Measurements from ENCODE around the gene CD48. TPM values are rescaled to one million over a fixed set of nuclear protein-coding genes. Genes with fewer than 3 reads are reported as not detected.
"Not testable (repeated sequence)": the region's sequence is repeated elsewhere in the genome, so short reads cannot be mapped to it uniquely, and the experiment has no call there.

The CD48 gene
- total RNA-seq, 2 donors from 2014 or later = 434 to 816 TPM

GRCh38 chr1:160658162-160658813 is 53.3 kb downstream of the CD48 start:
- Mint-ChIP-seq H3K27ac (peak overlapping the region; percentile 5 to 66), H3K4me3 (no peak overlapping the region), H3K36me3 (peaks cover 41% of the 10 kb centered on the region), H3K27me3 (no peaks in the 10 kb centered on the region), H3K9me3 (peaks cover 7% of the 10 kb centered on the region), H3K4me1 (ENCODE audit: low read depth in 2 of 2) (peaks cover 43 to 57% of the 10 kb centered on the region in 2 donors)
- ATAC-seq (peak in 1 of 2 donors; percentile 52), DNase-seq (ENCODE audit: low spot score) (no peak)

GRCh38 chr1:160657250-160657781 is 54.3 kb downstream of the CD48 start:
- H3K4me3 Mint-ChIP-seq = no peak overlapping the region
- no peak for ATAC-seq
- DNase-seq (ENCODE audit: low spot score) = no peak
- H3K4me1 Mint-ChIP-seq (ENCODE audit: low read depth in 2 of 2) = peaks cover 36 to 53% of the 10 kb centered on the region in 2 donors
- H3K9me3 Mint-ChIP-seq = peaks cover 7% of the 10 kb centered on the region
- H3K36me3 Mint-ChIP-seq = peaks cover 32% of the 10 kb centered on the region
- H3K27me3 Mint-ChIP-seq = no peaks in the 10 kb centered on the region
- peak overlapping the region; percentile 12 to 66 for H3K27ac Mint-ChIP-seq

- Mint-ChIP-seq H3K4me3 (peak overlapping the region; percentile 3), H3K4me1 (ENCODE audit: low read depth in 2 of 2) (peaks cover 33 to 49% of the 10 kb centered on the region in 2 donors)
- ATAC-seq = peak in 1 of 2 donors; percentile 36
These were observed 54.9 kb downstream of the CD48 start for GRCh38 chr1:160656737-160657136.

GRCh38 chr1:160653620-160654016 is 58.0 kb downstream of the CD48 start:
- H3K4me1 Mint-ChIP-seq (ENCODE audit: low read depth in 2 of 2) = peaks cover 26 to 38% of the 10 kb centered on the region in 2 donors
- H3K9me3 Mint-ChIP-seq = no peaks in the 10 kb centered on the region
- no peaks in the 10 kb centered on the region for H3K36me3 Mint-ChIP-seq
- H3K4me3 Mint-ChIP-seq = no peak overlapping the region
- ATAC-seq (no peak), DNase-seq (ENCODE audit: low spot score) (no peak)
- peak overlapping the region; percentile 20 to 78 for H3K27ac Mint-ChIP-seq
- H3K27me3 Mint-ChIP-seq = no peaks in the 10 kb centered on the region

More at GRCh38 chr1:160656737-160657136, 54.9 kb downstream of the CD48 start:
- Mint-ChIP-seq H3K27me3 (no peaks in the 10 kb centered on the region), H3K9me3 (peaks cover 5% of the 10 kb centered on the region), H3K27ac (peak overlapping the region; percentile 12 to 66), H3K36me3 (peaks cover 26% of the 10 kb centered on the region)
- DNase-seq (ENCODE audit: low spot score) = no peak

GRCh38 chr1:160652924-160653619 is 58.5 kb downstream of the CD48 start:
- DNase-seq (ENCODE audit: low spot score) = no peak
- Mint-ChIP-seq H3K4me3 (no peak overlapping the region), H3K27ac (peak overlapping the region; percentile 20 to 78), H3K27me3 (no peaks in the 10 kb centered on the region), H3K4me1 (ENCODE audit: low read depth in 2 of 2) (peaks cover 27 to 40% of the 10 kb centered on the region in 2 donors), H3K9me3 (no peaks in the 10 kb centered on the region), H3K36me3 (no peaks in the 10 kb centered on the region)
- ATAC-seq = no peak

- Mint-ChIP-seq H3K4me1 (ENCODE audit: low read depth in 2 of 2) (peaks cover 35 to 45% of the 10 kb centered on the region in 2 donors), H3K27ac (peak overlapping the region in 1 of 2 donors; percentile 11)
- not testable (repeated sequence) for ATAC-seq; H3K27me3 Mint-ChIP-seq; H3K9me3 Mint-ChIP-seq; H3K4me3 Mint-ChIP-seq; H3K36me3 Mint-ChIP-seq; DNase-seq (ENCODE audit: low spot score)
These were observed 59.5 kb downstream of the CD48 start for GRCh38 chr1:160652065-160652641.

- peaks cover 36 to 42% of the 10 kb centered on the region in 2 donors for H3K4me1 Mint-ChIP-seq (ENCODE audit: low read depth in 2 of 2)
- no peaks in the 10 kb centered on the region for H3K9me3 Mint-ChIP-seq
- no peak for ATAC-seq
- H3K36me3 Mint-ChIP-seq = no peaks in the 10 kb centered on the region
- H3K27ac Mint-ChIP-seq = peak overlapping the region in 1 of 2 donors; percentile 11
- no peaks in the 10 kb centered on the region for H3K27me3 Mint-ChIP-seq
- H3K4me3 Mint-ChIP-seq = no peak overlapping the region
- no peak for DNase-seq (ENCODE audit: low spot score)
These were observed 60.1 kb downstream of the CD48 start for GRCh38 chr1:160651433-160652064.

- Mint-ChIP-seq H3K27me3 (no peaks in the 10 kb centered on the region), H3K27ac (peak overlapping the region; percentile 78 to 95), H3K4me3 (peak overlapping the region; percentile 87), H3K9me3 (no peaks in the 10 kb centered on the region), H3K36me3 (peaks cover 6% of the 10 kb centered on the region), H3K4me1 (ENCODE audit: low read depth in 2 of 2) (peaks cover 47 to 54% of the 10 kb centered on the region in 2 donors)
- DNase-seq (ENCODE audit: low spot score) (no peak), ATAC-seq (peak; percentile 39 to 40)
These were observed 64.3 kb downstream of the CD48 start for GRCh38 chr1:160647329-160647720.

- H3K9me3 Mint-ChIP-seq = no peaks in the 10 kb centered on the region
- peak within 1 kb of the TSS; percentile 78 to 95 for H3K27ac Mint-ChIP-seq
- DNase-seq (ENCODE audit: low spot score) = no peak
- peak; percentile 59 to 67 for ATAC-seq
- no peaks in the 10 kb centered on the region for H3K27me3 Mint-ChIP-seq
- peaks cover 6% of the 10 kb centered on the region for H3K36me3 Mint-ChIP-seq
- H3K4me1 Mint-ChIP-seq (ENCODE audit: low read depth in 2 of 2) = peaks cover 51 to 56% of the 10 kb centered on the region in 2 donors
- peak within 1 kb of the TSS; percentile 87 for H3K4me3 Mint-ChIP-seq
These were observed 64.8 kb downstream of the CD48 start, which contains the start of gene SLAMF1 for GRCh38 chr1:160646711-160647328. Gene SLAMF1 (minus strand): TSS chr1:160647044. CDS start chr1:160646945, 99 bp downstream.

- Mint-ChIP-seq H3K4me1 (ENCODE audit: low read depth in 2 of 2) (peaks cover 53 to 55% of the 10 kb centered on the region in 2 donors), H3K9me3 (no peaks in the 10 kb centered on the region), H3K4me3 (peak overlapping the region; percentile 87), H3K27me3 (no peaks in the 10 kb centered on the region), H3K36me3 (peaks cover 6% of the 10 kb centered on the region), H3K27ac (peak overlapping the region; percentile 78 to 95)
- no peak for ATAC-seq
- DNase-seq (ENCODE audit: low spot score) = no peak
These were observed 65.4 kb downstream of the CD48 start for GRCh38 chr1:160646180-160646579.

- ATAC-seq = no peak
- peaks cover 11% of the 10 kb centered on the region for H3K36me3 Mint-ChIP-seq
These were observed 66.1 kb downstream of the CD48 start for GRCh38 chr1:160645386-160646130.

GRCh38 chr1:160644399-160644798 is 67.2 kb downstream of the CD48 start:
- Mint-ChIP-seq H3K4me1 (ENCODE audit: low read depth in 2 of 2) (peaks cover 62 to 65% of the 10 kb centered on the region in 2 donors), H3K36me3 (peaks cover 19% of the 10 kb centered on the region), H3K27ac (peak overlapping the region; percentile 83 to 95), H3K9me3 (peaks cover 5% of the 10 kb centered on the region), H3K4me3 (peak overlapping the region; percentile 87), H3K27me3 (no peaks in the 10 kb centered on the region)
- DNase-seq (ENCODE audit: low spot score) (no peak), ATAC-seq (no peak)

More at GRCh38 chr1:160645386-160646130, 66.1 kb downstream of the CD48 start:
- H3K27ac Mint-ChIP-seq = peak overlapping the region; percentile 83 to 95
- peaks cover 53 to 55% of the 10 kb centered on the region in 2 donors for H3K4me1 Mint-ChIP-seq (ENCODE audit: low read depth in 2 of 2)
- no peaks in the 10 kb centered on the region for H3K27me3 Mint-ChIP-seq
- no peaks in the 10 kb centered on the region for H3K9me3 Mint-ChIP-seq
- DNase-seq (ENCODE audit: low spot score) = no peak
- H3K4me3 Mint-ChIP-seq = peak overlapping the region; percentile 87
